ENCODE data around the gene PCGF3. TPM values are rescaled to one million over a fixed set of nuclear protein-coding genes. Genes with fewer than 3 reads are reported as not detected.
"Not testable (repeated sequence)": the region's sequence is repeated elsewhere in the genome, so short reads cannot be mapped to it uniquely, and the experiment has no call there.

PCGF3 gene
- total and polyA plus RNA-seq, 9 of the 15 experiments (the other 6 are each of a cell fraction or from before 2014, with no cell fraction given), result 2.6 to 46.1 (median 20.3) TPM

- ChIA-PET POLR2A (interaction anchor here (1.1 to 1.8 kb wide), 2 partner anchors 9 to 11 kb away, joined by 3 to 8 read pairs; no protein-coding TSS in a partner anchor), CTCF (ENCODE audit: low intra/inter-chr PET ratio) (no interaction called here)
- Histone ChIP-seq H3K4me1 (replicated peaks in 1 of 2; ENCODE audit: control insufficient read depth in 2 of 2, insufficient read depth in 2 of 2, low read length in 2 of 2) (no peaks in the 10 kb centered on the region), H3K27me3 (ENCODE audit: control insufficient read depth in 2 of 2, insufficient read depth in 2 of 2, low read length in 2 of 2) (no peaks in the 10 kb centered on the region), H3K9me1 (ENCODE audit: control insufficient read depth, insufficient read depth, low read length) (no peaks in the 10 kb centered on the region), H2AFZ (ENCODE audit: low read depth, low read length) (no peak overlapping the region), H3K9ac (ENCODE audit: insufficient read depth in 1 of 2, low read depth in 2 of 2, low read length in 2 of 2) (no peak overlapping the region), H4K20me1 (replicated peaks; ENCODE audit: control insufficient read depth, insufficient read depth, low read length) (no peaks in the 10 kb centered on the region), H3K79me2 (ENCODE audit: control insufficient read depth, insufficient read depth, low read length) (0 out of 3 replicates have a peak, but pooled peaks cover 7% of the 10 kb centered on the region), H3K4me3 (no peak overlapping the region), H3K36me3 (ENCODE audit: control insufficient read depth, insufficient read depth, low read length) (peaks cover 72% of the 10 kb centered on the region), H3K4me2 (ENCODE audit: insufficient read depth, low read length) (no peak overlapping the region), H3K27ac (ENCODE audit: extremely low read depth, low read depth, low read length) (no peak overlapping the region), H3K9me3 (replicated peaks; ENCODE audit: control insufficient read depth, insufficient read depth, low read depth, low read length) (peaks cover 1% of the 10 kb centered on the region; the same call in 1 of the 2 replicates)
- no peak for DNase-seq (ENCODE audit: extremely low read depth in 1 of 4, low spot score in 3 of 4)
- intact Hi-C loops (cut with micrococcal nuclease) (no loop called here), in situ Hi-C loops (cut with MboI) (no loop called here)
- FAIRE-seq, result no peak
- no peak for ATAC-seq
- BruUV-seq (replicated peaks), result no TSS peak
- WGBS (ENCODE audit: insufficient coverage, low coverage, missing lambda C conversion rate), result 95% methylated on average over 21 of the region's 25 CpGs
- TF ChIP-seq EP300 (IDR thresholded peaks at IDR 0.05; ENCODE audit: low read length), result no peak
- no peak for TF ChIP-seq NCOA1 (IDR thresholded peaks at IDR 0.05; ENCODE audit: low read depth)
- no peak for TF ChIP-seq MEIS2 (IDR thresholded peaks at IDR 0.05; ENCODE audit: partially characterized antibody)
Observed at GRCh38 chr4:752196-752861, 46.7 kb downstream of the PCGF3 start.

DNA sequence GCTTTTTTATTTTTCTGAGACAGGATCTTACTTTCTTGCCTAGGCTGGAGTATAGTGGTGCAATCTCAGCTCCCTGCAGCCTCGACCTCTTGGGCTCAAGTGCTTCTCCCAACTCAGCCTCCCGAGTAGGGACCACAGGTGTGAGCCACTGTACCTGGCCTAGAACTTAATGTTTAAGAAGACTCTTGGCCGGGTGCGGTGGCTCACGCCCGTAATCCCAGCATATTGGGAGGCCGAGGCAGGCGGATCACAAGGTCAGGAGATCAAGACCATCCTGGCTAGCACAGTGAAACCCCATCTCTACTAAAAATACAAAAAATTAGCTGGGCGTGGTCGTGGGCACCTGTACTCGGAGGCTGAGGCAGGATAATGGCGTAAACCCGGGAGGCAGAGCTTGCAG, 47.6 kb downstream of the PCGF3 start:
- H3K9ac ChIP-seq (ENCODE audit: insufficient read depth in 1 of 2, low read depth in 2 of 2, low read length in 2 of 2); in situ Hi-C loops (cut with MboI): not testable (repeated sequence)
- POLR2A ChIA-PET, result interaction anchor here (0.6 to 1.8 kb wide), 2 partner anchors 10 to 104 kb away, joined by 3 to 8 read pairs; no protein-coding TSS in a partner anchor

More for the DNA sequence above, 47.6 kb downstream of the PCGF3 start:
- H2AFZ ChIP-seq (ENCODE audit: low read depth, low read length); H3K27ac ChIP-seq (ENCODE audit: extremely low read depth, low read depth, low read length); H3K4me1 ChIP-seq (replicated peaks in 1 of 2; ENCODE audit: control insufficient read depth in 2 of 2, insufficient read depth in 2 of 2, low read length in 2 of 2); ATAC-seq; H3K9me1 ChIP-seq (ENCODE audit: control insufficient read depth, insufficient read depth, low read length); H3K27me3 ChIP-seq (ENCODE audit: control insufficient read depth in 2 of 2, insufficient read depth in 2 of 2, low read length in 2 of 2); CTCF ChIA-PET (ENCODE audit: low intra/inter-chr PET ratio); H3K4me2 ChIP-seq (ENCODE audit: insufficient read depth, low read length); H3K9me3 ChIP-seq (replicated peaks; ENCODE audit: control insufficient read depth, insufficient read depth, low read depth, low read length); FAIRE-seq; H4K20me1 ChIP-seq (replicated peaks; ENCODE audit: control insufficient read depth, insufficient read depth, low read length); H3K4me3 ChIP-seq; BruUV-seq (replicated peaks); DNase-seq (ENCODE audit: extremely low read depth in 1 of 4, low spot score in 3 of 4); H3K79me2 ChIP-seq (ENCODE audit: control insufficient read depth, insufficient read depth, low read length); intact Hi-C loops (cut with micrococcal nuclease): not testable (repeated sequence)
- peaks cover 70% of the 10 kb centered on the region for H3K36me3 ChIP-seq (ENCODE audit: control insufficient read depth, insufficient read depth, low read length)
- 97% methylated on average over 13 of the region's 13 CpGs for WGBS (ENCODE audit: insufficient coverage, low coverage, missing lambda C conversion rate)

Data from K562 (cell line).